ENCODE data around the gene GOLGA1. TPM values are rescaled to one million over a fixed set of nuclear protein-coding genes. Genes with fewer than 3 reads are reported as not detected.

The GOLGA1 gene
- total and polyA plus RNA-seq, 9 of the 15 experiments (the other 6 are each of a cell fraction or from before 2014, with no cell fraction given): 2.9 to 15.9 (median 8.5) TPM

- TF ChIP-seq, protein P1, sequence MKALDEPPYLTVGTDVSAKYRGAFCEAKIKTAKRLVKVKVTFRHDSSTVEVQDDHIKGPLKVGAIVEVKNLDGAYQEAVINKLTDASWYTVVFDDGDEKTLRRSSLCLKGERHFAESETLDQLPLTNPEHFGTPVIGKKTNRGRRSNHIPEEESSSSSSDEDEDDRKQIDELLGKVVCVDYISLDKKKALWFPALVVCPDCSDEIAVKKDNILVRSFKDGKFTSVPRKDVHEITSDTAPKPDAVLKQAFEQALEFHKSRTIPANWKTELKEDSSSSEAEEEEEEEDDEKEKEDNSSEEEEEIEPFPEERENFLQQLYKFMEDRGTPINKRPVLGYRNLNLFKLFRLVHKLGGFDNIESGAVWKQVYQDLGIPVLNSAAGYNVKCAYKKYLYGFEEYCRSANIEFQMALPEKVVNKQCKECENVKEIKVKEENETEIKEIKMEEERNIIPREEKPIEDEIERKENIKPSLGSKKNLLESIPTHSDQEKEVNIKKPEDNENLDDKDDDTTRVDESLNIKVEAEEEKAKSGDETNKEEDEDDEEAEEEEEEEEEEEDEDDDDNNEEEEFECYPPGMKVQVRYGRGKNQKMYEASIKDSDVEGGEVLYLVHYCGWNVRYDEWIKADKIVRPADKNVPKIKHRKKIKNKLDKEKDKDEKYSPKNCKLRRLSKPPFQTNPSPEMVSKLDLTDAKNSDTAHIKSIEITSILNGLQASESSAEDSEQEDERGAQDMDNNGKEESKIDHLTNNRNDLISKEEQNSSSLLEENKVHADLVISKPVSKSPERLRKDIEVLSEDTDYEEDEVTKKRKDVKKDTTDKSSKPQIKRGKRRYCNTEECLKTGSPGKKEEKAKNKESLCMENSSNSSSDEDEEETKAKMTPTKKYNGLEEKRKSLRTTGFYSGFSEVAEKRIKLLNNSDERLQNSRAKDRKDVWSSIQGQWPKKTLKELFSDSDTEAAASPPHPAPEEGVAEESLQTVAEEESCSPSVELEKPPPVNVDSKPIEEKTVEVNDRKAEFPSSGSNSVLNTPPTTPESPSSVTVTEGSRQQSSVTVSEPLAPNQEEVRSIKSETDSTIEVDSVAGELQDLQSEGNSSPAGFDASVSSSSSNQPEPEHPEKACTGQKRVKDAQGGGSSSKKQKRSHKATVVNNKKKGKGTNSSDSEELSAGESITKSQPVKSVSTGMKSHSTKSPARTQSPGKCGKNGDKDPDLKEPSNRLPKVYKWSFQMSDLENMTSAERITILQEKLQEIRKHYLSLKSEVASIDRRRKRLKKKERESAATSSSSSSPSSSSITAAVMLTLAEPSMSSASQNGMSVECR (CRISPR knock-in tag; IDR thresholded peaks at IDR 0.05): peak; percentile 62; the same call in 1 of the 2 replicates
- TF ChIP-seq HMG20B (CRISPR knock-in tag; IDR thresholded peaks at IDR 0.05): no peak
- no peak for TF ChIP-seq LARP7 (IDR thresholded peaks at IDR 0.05)
- no peak for TF ChIP-seq GTF3C2 (IDR thresholded peaks at IDR 0.05; ENCODE audit: borderline replicate concordance, extremely low read depth, insufficient read length)
- TF ChIP-seq TEAD4 (IDR thresholded peaks at IDR 0.05; ENCODE audit: low read length): peak; percentile 16; the same call in 1 of the 2 replicates
- no peak for TF ChIP-seq TEAD4 (CRISPR knock-in tag; IDR thresholded peaks at IDR 0.05; ENCODE audit: borderline replicate concordance)
- peak; percentile 91 for TF ChIP-seq TCF3 (CRISPR knock-in tag; IDR thresholded peaks at IDR 0.05)
- TF ChIP-seq HDAC1 (IDR thresholded peaks at IDR 0.05): peak in 1 of 2 experiments; percentile 75; a peak in 2 of 4 replicates
- no peak for TF ChIP-seq ATF1 (CRISPR knock-in tag; IDR thresholded peaks at IDR 0.05)
- peak; percentile 39 for TF ChIP-seq ATF1 (tag; IDR thresholded peaks at IDR 0.05)
- peak; percentile 63 for TF ChIP-seq SMARCA4 (IDR thresholded peaks at IDR 0.05)
- 0 out of 2 replicates have a peak, but pooled peaks have one; percentile 34 for TF ChIP-seq ZNF584 (CRISPR knock-in tag; IDR thresholded peaks at IDR 0.05; ENCODE audit: low read depth)
- peak; percentile 89 for TF ChIP-seq NFE2 (IDR thresholded peaks at IDR 0.05; ENCODE audit: low read depth)
- TF ChIP-seq ATF7 (IDR thresholded peaks at IDR 0.05): peak; percentile 44; the same call in 1 of the 2 replicates
- no peak for TF ChIP-seq ETV6 (IDR thresholded peaks at IDR 0.05; ENCODE audit: borderline replicate concordance in 1 of 2, low read depth in 2 of 2, low read length in 1 of 2)
- TF ChIP-seq ETV6 (CRISPR knock-in tag; IDR thresholded peaks at IDR 0.05; ENCODE audit: borderline replicate concordance): no peak
- peak; percentile 76 for TF ChIP-seq TAL1 (IDR thresholded peaks at IDR 0.05)
- TF ChIP-seq CXXC5 (CRISPR knock-in tag; IDR thresholded peaks at IDR 0.05): peak; percentile 73
- TF ChIP-seq KHSRP (IDR thresholded peaks at IDR 0.05): no peak
- no peak for TF ChIP-seq NR2C2 (CRISPR knock-in tag; IDR thresholded peaks at IDR 0.05)
- no peak for TF ChIP-seq NR2C2 (tag; IDR thresholded peaks at IDR 0.05)
- peak; percentile 86 for TF ChIP-seq MEIS2 (IDR thresholded peaks at IDR 0.05; ENCODE audit: partially characterized antibody)
- TF ChIP-seq LEF1 (IDR thresholded peaks at IDR 0.05): 0 out of 2 replicates have a peak, but pooled peaks have one; percentile 49
- peak; percentile 96 for TF ChIP-seq BHLHE40 (IDR thresholded peaks at IDR 0.05; ENCODE audit: low read length)
- peak in 1 of 2 experiments; percentile 57; a peak in 1 of 3 replicates for TF ChIP-seq CBX3 (IDR thresholded peaks at IDR 0.05; ENCODE audit: borderline replicate concordance in 1 of 2, low read length in 2 of 2)
- TF ChIP-seq NELFE (IDR thresholded peaks at IDR 0.05; ENCODE audit: insufficient read depth, insufficient read length): no peak
Observed at GRCh38 chr9:124899845-124900244, 41.0 kb downstream of the GOLGA1 start (continued).
